PC-3 (cell line): ENCODE results near the gene HTR2C.

Source experiments
- EZH2 ChIP-seq: fragments of 300-600 bp; sonication (generic); IDR thresholded peaks from one replicate; pipeline ENCODE4 v1.6.1; 2017; ENCODE audit warnings: antibody characterized with exemption, mild to moderate bottlenecking, low read length; ENCODE audit not compliant: unreplicated experiment
- TF ChIP-seq, protein P1 (sequence below): fragments of 300-600 bp; sonication (generic); conservative IDR thresholded peaks from 2 replicates; pipeline ENCODE4 v1.5.1; 2017; ENCODE audit warnings: antibody characterized with exemption, low read depth, mild to moderate bottlenecking, low read length

DNA sequence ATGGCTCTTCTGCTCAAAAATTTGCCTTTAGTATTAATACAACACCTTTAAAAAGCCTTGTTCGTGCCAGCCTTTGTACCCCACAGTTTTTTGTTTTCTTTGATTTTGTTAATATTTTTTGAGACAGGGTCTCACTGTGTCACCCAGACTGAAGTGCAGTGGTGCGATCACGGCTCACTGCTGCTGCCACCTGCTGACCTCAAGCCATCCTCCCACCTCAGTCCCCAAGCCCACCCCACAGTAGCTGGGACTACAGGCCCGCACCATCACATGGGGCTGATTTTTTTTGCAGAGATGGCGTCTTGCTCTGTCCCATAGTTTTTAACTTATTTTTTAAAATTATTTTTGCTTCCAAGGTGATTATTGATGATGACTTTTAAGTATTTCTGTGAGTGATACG is 134.0 kb downstream of the HTR2C start:
- TF ChIP-seq, protein P1, sequence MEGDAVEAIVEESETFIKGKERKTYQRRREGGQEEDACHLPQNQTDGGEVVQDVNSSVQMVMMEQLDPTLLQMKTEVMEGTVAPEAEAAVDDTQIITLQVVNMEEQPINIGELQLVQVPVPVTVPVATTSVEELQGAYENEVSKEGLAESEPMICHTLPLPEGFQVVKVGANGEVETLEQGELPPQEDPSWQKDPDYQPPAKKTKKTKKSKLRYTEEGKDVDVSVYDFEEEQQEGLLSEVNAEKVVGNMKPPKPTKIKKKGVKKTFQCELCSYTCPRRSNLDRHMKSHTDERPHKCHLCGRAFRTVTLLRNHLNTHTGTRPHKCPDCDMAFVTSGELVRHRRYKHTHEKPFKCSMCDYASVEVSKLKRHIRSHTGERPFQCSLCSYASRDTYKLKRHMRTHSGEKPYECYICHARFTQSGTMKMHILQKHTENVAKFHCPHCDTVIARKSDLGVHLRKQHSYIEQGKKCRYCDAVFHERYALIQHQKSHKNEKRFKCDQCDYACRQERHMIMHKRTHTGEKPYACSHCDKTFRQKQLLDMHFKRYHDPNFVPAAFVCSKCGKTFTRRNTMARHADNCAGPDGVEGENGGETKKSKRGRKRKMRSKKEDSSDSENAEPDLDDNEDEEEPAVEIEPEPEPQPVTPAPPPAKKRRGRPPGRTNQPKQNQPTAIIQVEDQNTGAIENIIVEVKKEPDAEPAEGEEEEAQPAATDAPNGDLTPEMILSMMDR: no peak; the same call in 1 of the 2 replicates
- no peak for TF ChIP-seq EZH2
